ENCODE measurements around the gene ABHD16A.
A peak's percentile ranks its signal among the peaks of the same experiment; 100 is the strongest.
"Not testable (repeated sequence)": the region's sequence is repeated elsewhere in the genome, so short reads cannot be mapped to it uniquely, and the experiment has no call there.

Gene ABHD16A

GRCh38 chr6:31713991-31714684 lies 11.0 kb upstream of the ABHD16A start:
- no peak for DNase-seq

DNA sequence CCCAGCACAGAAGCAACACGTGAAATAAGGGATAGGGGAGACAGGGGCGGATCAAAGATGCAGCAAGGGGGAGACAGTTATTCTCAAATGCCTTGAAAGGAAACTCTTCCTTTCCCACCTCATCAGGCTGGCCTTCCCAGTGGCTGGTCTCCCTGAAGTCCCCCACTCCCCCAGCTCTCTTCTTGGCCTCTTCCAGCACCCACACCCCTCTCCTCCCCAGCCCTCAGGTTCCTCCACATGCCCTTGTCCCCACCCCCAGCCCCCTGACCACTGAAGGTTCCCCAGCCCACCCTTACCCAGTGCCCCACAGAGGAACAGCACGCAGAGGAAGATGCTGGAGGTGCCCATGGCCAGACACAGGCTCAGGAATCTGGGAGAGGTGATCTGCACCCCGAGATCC lies 10.3 kb upstream of the ABHD16A start:
- DNase-seq: no peak

- DNase-seq: no peak
Observed at GRCh38 chr6:31712296-31712695, 9.2 kb upstream of the ABHD16A start.

GRCh38 chr6:31711233-31711632 lies 8.1 kb upstream of the ABHD16A start:
- no peak for DNase-seq

DNA sequence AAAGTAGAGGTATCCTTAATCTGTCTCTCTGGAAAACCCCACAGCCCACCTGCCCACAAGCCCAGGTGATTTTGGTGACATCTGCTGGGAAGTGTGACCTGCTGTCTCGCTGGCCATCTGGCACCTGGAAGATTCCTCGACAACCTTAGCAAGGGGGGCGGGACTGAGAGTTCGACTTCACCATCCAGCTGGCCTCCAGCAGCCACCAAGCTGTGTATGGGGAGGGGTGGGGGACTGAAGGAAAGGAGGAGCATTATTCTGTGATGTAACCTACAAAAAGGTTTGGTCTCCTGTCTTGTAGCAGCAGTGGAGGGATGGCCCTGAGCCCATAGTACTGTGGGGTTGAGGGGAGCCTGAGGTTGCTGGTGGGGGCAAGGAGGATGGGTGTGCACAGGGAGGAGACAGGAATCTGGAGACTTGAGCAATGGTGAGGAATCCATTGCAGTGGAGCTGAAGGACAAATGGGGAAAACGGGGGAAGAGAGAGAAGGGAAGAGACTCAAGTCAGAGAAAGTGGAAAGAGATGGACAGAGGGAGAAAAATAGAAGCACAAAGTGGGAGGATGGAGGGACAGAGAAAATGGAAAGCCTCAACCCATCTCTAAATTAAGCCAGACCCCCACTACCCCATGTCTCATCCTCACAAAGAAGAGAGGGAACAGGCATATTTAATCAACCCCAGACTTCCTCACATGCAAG lies 7.5 kb upstream of the ABHD16A start:
- DNase-seq: no peak

DNA sequence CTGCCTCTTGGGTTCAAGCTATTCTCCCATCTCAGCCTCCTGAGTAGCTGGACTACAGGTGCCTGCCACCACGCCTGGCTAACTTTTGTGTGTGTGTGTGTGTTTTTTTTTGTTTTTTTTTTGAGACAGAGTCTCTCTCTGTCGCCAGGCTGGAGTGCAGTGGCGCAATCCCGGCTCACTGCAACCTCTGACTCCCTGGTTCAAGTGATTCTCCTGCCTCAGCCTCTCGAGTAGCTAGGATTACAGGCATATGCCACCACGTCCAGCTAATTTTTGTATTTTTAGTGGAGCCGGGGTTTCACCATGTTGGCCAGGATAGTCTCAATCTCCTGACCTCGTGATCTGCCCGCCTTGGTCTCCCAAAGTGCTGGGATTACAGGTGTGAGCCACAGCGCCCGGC lies 6.0 kb upstream of the ABHD16A start:
- not testable (repeated sequence) for DNase-seq

GRCh38 chr6:31708224-31708623 lies 5.1 kb upstream of the ABHD16A start:
- DNase-seq: no peak

DNA sequence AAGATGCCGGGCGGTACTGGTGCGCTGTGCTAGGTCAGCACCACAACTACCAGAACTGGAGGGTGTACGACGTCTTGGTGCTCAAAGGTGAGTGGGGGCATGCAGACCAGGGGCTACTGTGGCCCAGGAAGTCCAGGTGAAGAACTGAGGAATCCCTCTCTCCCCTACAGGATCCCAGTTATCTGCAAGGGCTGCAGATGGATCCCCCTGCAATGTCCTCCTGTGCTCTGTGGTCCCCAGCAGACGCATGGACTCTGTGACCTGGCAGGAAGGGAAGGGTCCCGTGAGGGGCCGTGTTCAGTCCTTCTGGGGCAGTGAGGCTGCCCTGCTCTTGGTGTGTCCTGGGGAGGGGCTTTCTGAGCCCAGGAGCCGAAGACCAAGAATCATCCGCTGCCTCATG lies 4.6 kb upstream of the ABHD16A start:
- DNase-seq: no peak

DNA sequence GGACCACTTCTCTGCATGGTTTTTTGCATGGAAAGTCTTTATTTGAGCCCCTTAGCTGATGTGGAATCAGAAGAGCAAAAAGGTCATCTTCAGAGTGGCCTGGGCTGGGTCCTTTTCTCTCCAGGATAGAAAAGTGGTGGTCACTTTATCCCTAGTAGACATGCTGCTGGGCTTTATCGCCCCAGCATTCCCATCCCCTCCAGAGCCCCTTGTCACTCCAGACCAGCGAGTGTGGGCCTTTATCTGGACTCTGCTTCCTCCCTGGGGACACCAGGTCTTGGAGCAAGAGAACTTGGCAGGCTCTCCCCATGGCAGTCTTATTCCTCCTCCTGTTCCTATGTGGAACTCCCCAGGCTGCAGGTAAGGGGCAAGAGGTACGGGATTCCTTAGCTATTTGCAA lies 3.5 kb upstream of the ABHD16A start, which contains the start of gene LY6G6F:
Gene LY6G6F (plus strand): TSS at position 268 of the 400 bp plus-strand sequence. CDS start 41 bp downstream, at position 309.
- no peak for DNase-seq

GRCh38 chr6:31705931-31706330 lies 2.8 kb upstream of the ABHD16A start:
- no peak for DNase-seq

GRCh38 chr6:31702405-31702818 lies 712 bp downstream of the ABHD16A start:
- DNase-seq: peak; percentile 41

- no peak for DNase-seq
Observed at GRCh38 chr6:31701666-31702404, 1.3 kb downstream of the ABHD16A start.

- no peak for DNase-seq
Observed at GRCh38 chr6:31700740-31701401, 2.3 kb downstream of the ABHD16A start.

- DNase-seq: no peak
Observed at GRCh38 chr6:31697555-31697954, 5.6 kb downstream of the ABHD16A start.

DNA sequence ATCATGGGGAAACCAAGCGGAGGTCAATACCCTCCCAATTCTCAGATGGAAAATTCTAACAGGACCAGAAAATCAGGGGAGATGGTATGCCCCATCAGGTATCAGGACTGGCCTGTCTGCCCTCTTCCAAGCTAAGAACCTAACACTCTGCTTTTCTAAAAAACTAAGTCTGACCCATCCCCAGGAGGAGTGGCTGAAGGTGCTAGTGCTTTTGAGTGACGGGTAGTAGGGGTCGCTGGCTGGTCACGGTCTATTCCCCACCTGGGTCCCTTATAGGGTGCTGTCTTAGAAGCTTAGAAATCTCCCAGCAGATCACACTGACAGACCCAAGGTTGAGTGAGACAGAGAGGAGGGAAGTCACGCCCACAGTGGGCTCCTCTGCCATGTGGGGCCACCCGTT lies 9.6 kb downstream of the ABHD16A start:
- no peak for DNase-seq

DNA sequence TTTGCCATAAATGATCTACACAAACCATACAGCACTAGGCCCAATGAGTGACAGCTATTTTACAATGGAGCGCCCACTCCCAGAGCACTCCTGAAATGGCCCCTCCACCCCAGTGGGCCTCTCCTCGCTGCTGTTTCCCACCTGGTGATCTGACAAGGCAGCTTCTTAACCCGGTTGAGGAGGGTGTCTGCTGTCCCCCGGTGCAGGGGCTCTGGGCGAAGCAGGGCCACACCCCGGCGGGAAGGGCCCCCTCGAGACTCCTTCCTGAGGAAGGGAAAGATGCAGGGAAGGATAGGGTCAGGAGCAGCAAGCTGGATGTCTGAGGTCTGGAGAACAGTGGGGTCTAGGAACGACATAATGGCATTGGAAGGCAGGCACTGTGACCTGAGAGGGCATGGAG lies 10.2 kb downstream of the ABHD16A start:
- DNase-seq: no peak

GRCh38 chr6:31692353-31692752 lies 10.8 kb downstream of the ABHD16A start:
- no peak for DNase-seq

GRCh38 chr6:31691564-31692108 lies 11.5 kb downstream of the ABHD16A start:
- no peak for DNase-seq

GRCh38 chr6:31691078-31691463 lies 12.1 kb downstream of the ABHD16A start:
- no peak for DNase-seq

- DNase-seq: no peak
Observed at GRCh38 chr6:31690231-31691077, 12.7 kb downstream of the ABHD16A start.

DNA sequence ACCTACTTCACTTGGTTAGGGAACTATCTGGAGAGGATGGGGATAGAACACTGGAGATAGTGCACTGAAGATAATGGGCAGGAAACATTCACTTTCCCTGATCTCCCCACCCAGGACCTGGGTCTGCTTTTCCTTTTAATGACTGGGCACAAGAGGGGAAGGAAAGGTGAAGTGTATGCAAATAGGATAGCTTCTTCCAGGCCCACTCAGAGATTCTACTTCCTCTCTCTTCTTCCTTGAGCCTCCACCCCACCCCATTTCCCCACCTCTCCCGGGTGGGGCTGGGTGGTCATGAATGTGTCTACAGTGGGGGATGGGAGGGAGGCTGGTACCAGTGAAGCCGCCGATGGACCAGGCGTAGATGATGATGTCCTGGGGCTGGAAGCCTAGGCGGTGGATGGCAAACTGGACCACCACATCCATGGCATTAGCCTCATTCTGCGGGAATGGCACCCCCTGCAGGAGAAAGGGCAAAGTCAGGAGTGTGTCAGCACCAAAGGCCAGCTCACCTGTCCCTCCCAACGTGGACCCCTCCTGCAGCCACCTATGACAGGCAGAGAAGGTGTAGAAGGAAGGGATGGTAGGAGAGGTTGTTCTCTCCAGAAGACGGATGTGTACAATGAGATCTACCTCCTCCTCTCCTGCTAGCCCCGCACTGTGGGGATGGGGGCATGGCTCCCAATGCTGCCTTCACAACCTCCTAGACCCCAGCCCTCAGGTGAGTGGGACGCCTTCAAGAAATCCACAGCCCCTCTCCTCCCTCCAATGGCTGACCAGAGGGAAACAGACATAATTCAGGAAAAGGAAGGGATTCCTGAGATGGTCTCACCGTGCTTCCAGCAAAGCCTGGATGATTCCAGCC lies 13.6 kb downstream of the ABHD16A start:
- DNase-seq: no peak
